ENCODE measurements around the gene PPM1H. TPM values are rescaled to one million over a fixed set of nuclear protein-coding genes. Genes with fewer than 3 reads are reported as not detected.

Gene PPM1H
- total RNA-seq, 1 donor: 13.4 TPM

DNA sequence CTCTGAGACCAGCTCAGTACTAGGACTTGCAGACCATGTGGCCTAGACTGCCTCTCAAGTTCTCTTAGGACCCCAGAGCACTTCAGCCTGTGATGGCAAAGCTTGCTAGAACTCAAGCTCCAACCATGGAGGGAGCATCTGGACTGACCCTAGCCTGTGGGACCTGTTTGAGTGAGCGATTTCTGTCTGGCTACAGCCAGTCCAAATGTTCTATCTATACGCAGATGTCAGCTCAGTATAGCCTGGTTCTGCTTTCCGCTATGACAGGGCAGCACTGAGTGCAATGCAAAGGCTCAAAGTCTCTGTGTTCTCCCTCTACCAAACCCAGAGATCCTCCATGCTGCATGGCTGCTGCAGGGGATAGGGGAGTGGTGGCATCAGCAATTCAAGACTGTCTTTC is 20.7 kb upstream of the PPM1H start:
- Histone ChIP-seq H3K79me2 (ENCODE audit: insufficient read depth, low read length) (no peaks in the 10 kb centered on the region), H3K4me1 (ENCODE audit: insufficient read depth, low read length) (peaks cover 8% of the 10 kb centered on the region), H3K27me3 (ENCODE audit: insufficient read depth, low read length) (no peaks in the 10 kb centered on the region), H4K20me1 (ENCODE audit: insufficient read depth, low read length) (no peaks in the 10 kb centered on the region), H3K36me3 (ENCODE audit: insufficient read depth, low read length) (no peaks in the 10 kb centered on the region), H3K4me2 (ENCODE audit: insufficient read depth, low read length) (no peak overlapping the region), H3K9me3 (ENCODE audit: low read depth, low read length) (no peaks in the 10 kb centered on the region), H2AFZ (ENCODE audit: low read length) (no peak overlapping the region), H3K27ac (ENCODE audit: low read depth, low read length) (no peak overlapping the region), H3K4me3 (ENCODE audit: insufficient read depth, low read length) (no peak overlapping the region)
- TF ChIP-seq, protein P1, sequence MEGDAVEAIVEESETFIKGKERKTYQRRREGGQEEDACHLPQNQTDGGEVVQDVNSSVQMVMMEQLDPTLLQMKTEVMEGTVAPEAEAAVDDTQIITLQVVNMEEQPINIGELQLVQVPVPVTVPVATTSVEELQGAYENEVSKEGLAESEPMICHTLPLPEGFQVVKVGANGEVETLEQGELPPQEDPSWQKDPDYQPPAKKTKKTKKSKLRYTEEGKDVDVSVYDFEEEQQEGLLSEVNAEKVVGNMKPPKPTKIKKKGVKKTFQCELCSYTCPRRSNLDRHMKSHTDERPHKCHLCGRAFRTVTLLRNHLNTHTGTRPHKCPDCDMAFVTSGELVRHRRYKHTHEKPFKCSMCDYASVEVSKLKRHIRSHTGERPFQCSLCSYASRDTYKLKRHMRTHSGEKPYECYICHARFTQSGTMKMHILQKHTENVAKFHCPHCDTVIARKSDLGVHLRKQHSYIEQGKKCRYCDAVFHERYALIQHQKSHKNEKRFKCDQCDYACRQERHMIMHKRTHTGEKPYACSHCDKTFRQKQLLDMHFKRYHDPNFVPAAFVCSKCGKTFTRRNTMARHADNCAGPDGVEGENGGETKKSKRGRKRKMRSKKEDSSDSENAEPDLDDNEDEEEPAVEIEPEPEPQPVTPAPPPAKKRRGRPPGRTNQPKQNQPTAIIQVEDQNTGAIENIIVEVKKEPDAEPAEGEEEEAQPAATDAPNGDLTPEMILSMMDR (IDR thresholded peaks at IDR 0.05; ENCODE audit: extremely low read depth, low read depth, low read length): no peak
- no peak for DNase-seq (ENCODE audit: insufficient read length, low spot score, missing footprints)

DNA sequence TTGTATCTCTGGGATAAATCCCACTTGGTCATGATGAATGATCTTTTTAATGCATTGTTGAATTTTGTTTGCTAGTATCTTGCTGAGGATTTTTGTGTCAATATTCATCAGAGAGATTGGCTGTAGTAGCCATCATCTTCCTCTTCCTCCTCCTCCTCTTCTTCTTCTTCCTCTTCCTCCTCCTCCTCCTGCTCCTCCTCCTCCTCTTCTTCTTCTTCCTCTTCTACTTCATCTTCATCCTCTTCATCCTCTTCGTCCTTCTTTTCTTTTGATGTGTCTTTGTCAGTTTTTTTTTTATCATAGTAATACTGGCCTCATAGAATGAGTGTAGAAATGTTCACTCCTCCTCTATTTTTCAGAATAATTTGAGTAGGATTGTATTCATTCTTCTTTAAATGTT is 15.4 kb upstream of the PPM1H start:
- no peak for DNase-seq (ENCODE audit: insufficient read length, low spot score, missing footprints)
- no peaks in the 10 kb centered on the region for H3K4me1 ChIP-seq (ENCODE audit: insufficient read depth, low read length)
- H3K9me3 ChIP-seq (ENCODE audit: low read depth, low read length): no peaks in the 10 kb centered on the region
- H3K4me2 ChIP-seq (ENCODE audit: insufficient read depth, low read length): no peak overlapping the region
- no peak overlapping the region for H3K27ac ChIP-seq (ENCODE audit: low read depth, low read length)
- H2AFZ ChIP-seq (ENCODE audit: low read length): no peak overlapping the region
- no peaks in the 10 kb centered on the region for H3K79me2 ChIP-seq (ENCODE audit: insufficient read depth, low read length)
- TF ChIP-seq, protein P1 (IDR thresholded peaks at IDR 0.05; ENCODE audit: extremely low read depth, low read depth, low read length): no peak
- no peaks in the 10 kb centered on the region for H4K20me1 ChIP-seq (ENCODE audit: insufficient read depth, low read length)
- H3K36me3 ChIP-seq (ENCODE audit: insufficient read depth, low read length): no peaks in the 10 kb centered on the region
- no peak overlapping the region for H3K4me3 ChIP-seq (ENCODE audit: insufficient read depth, low read length)
- H3K27me3 ChIP-seq (ENCODE audit: insufficient read depth, low read length): no peaks in the 10 kb centered on the region

DNA sequence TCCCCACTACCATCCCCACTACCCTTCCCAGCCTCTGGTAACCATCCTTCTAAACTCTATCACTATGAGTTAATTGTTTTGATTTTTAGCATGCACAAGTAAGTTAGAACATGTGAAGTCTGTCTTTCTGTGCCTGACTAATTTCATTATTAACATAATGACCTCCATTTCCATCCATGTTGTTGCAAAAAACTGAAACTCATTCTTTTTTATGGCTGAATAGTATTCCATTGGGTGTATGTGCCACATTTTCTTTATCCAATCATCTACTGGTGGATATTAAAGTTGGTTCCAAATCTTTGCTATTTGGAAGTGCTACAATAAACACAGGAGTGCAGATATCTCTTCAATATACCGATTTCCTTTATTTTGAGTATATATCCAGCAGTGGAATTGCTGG is 13.2 kb upstream of the PPM1H start:
- Histone ChIP-seq H3K79me2 (ENCODE audit: insufficient read depth, low read length) (no peaks in the 10 kb centered on the region), H3K27me3 (ENCODE audit: insufficient read depth, low read length) (peaks cover 6% of the 10 kb centered on the region), H3K4me2 (ENCODE audit: insufficient read depth, low read length) (no peak overlapping the region), H2AFZ (ENCODE audit: low read length) (no peak overlapping the region), H3K27ac (ENCODE audit: low read depth, low read length) (no peak overlapping the region), H3K4me3 (ENCODE audit: insufficient read depth, low read length) (no peak overlapping the region), H3K9me3 (ENCODE audit: low read depth, low read length) (no peaks in the 10 kb centered on the region), H3K4me1 (ENCODE audit: insufficient read depth, low read length) (no peaks in the 10 kb centered on the region), H4K20me1 (ENCODE audit: insufficient read depth, low read length) (no peaks in the 10 kb centered on the region), H3K36me3 (ENCODE audit: insufficient read depth, low read length) (no peaks in the 10 kb centered on the region)
- no peak for DNase-seq (ENCODE audit: insufficient read length, low spot score, missing footprints)
- TF ChIP-seq, protein P1 (IDR thresholded peaks at IDR 0.05; ENCODE audit: extremely low read depth, low read depth, low read length): no peak

DNA sequence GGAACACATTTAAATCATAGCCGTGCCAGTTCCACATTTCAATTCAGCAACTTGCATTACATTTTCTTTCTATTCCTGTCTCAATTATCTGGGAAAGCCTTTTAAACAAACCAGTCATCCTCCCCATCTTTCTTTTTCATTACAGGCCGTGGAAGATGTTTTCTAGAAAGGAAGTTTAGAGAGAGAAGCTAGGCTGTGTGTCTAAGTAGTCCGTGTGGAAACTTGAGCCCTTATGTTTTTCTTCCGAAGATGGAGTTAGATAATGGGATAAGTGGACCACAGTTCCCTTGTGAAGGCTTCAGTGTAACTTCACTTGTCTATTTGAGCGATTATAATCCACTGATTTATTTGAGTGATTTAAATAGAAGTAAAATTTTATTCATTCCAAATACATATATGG is 12.4 kb upstream of the PPM1H start:
- Histone ChIP-seq H3K79me2 (ENCODE audit: insufficient read depth, low read length) (no peaks in the 10 kb centered on the region), H2AFZ (ENCODE audit: low read length) (peak overlapping the region; percentile 0), H3K4me2 (ENCODE audit: insufficient read depth, low read length) (no peak overlapping the region), H3K27me3 (ENCODE audit: insufficient read depth, low read length) (peaks cover 6% of the 10 kb centered on the region), H3K4me3 (ENCODE audit: insufficient read depth, low read length) (no peak overlapping the region), H3K36me3 (ENCODE audit: insufficient read depth, low read length) (no peaks in the 10 kb centered on the region), H4K20me1 (ENCODE audit: insufficient read depth, low read length) (no peaks in the 10 kb centered on the region), H3K27ac (ENCODE audit: low read depth, low read length) (no peak overlapping the region), H3K4me1 (ENCODE audit: insufficient read depth, low read length) (no peaks in the 10 kb centered on the region), H3K9me3 (ENCODE audit: low read depth, low read length) (no peaks in the 10 kb centered on the region)
- DNase-seq (ENCODE audit: insufficient read length, low spot score, missing footprints): no peak
- TF ChIP-seq, protein P1 (IDR thresholded peaks at IDR 0.05; ENCODE audit: extremely low read depth, low read depth, low read length): no peak

All from osteoblast (primary cell).